LNCaP clone FGC (cell line): Measurements from ENCODE around the gene IL25.

Experiments used
- DNase-seq: peaks from one replicate; pipeline ENCODE4 v3.0.0-alpha.2; 2011; ENCODE audit warnings: low read depth
- H3K4me3 ChIP-seq: 2 replicates; pipeline ENCODE4 v1.5.1; 2011; ENCODE audit warnings: mild to moderate bottlenecking, low read depth, low read length, control low read depth
- TF ChIP-seq, protein P1 (sequence below): IDR thresholded peaks from 2 replicates; pipeline ENCODE4 v1.5.1; 2012; ENCODE audit warnings: mild to moderate bottlenecking; ENCODE audit not compliant: control insufficient read depth, insufficient read depth; ENCODE audit errors: extremely low read depth

The IL25 gene

DNA sequence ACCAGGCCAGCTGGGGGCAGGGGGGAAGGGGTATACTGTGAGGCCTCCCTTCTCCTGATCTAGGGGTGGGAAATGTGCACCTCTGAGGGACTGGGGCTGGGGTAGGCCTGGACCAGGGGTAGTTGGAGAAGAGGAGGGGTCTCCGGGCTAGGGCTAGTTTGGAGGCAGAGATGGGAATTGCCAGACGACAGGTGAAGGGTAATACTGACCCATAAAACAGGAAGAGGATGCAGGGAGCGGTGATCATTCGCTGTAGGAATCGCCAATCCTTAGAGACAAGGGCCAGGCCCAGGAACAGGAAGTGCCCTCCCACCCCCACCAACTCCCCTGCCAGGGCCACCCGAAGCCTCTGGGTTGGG is 24.3 kb upstream of the IL25 start:
- TF ChIP-seq, protein P1, sequence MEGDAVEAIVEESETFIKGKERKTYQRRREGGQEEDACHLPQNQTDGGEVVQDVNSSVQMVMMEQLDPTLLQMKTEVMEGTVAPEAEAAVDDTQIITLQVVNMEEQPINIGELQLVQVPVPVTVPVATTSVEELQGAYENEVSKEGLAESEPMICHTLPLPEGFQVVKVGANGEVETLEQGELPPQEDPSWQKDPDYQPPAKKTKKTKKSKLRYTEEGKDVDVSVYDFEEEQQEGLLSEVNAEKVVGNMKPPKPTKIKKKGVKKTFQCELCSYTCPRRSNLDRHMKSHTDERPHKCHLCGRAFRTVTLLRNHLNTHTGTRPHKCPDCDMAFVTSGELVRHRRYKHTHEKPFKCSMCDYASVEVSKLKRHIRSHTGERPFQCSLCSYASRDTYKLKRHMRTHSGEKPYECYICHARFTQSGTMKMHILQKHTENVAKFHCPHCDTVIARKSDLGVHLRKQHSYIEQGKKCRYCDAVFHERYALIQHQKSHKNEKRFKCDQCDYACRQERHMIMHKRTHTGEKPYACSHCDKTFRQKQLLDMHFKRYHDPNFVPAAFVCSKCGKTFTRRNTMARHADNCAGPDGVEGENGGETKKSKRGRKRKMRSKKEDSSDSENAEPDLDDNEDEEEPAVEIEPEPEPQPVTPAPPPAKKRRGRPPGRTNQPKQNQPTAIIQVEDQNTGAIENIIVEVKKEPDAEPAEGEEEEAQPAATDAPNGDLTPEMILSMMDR = no peak
- DNase-seq = no peak
- no peak overlapping the region for H3K4me3 ChIP-seq

DNA sequence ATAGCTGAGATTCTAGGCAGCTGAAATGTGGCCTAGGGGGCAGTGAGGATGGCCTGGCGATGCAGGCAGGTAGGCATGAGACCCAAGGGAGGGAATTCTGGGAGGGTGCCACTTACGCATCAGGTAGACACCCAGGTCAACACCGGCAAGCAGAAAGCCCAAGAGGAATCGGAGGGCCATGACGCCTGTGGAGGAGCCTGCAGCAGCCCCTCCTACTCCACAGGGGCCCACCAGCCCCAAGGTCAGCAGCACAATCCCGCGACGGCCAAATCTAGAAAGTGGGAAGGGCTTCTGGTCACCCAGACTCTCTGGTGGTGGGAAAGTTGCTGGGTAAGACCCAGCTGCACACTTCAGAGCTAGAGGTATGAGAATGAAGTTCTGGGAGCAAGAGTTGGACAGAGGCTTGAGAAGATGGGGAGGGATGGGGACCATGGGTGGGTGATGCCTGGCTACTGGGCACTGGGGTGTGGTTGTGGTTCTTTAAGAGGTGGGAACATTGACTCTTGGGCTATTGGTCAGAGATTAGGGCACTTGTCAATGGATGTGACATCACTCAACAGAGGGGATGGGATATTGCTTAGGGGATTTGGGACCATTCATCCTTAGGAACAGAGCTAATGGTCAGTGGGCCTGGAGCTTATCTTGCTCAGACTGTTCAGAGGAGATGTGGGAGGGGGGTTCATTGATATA is 23.3 kb upstream of the IL25 start:
- H3K4me3 ChIP-seq = no peak overlapping the region
- TF ChIP-seq, protein P1 = no peak
- DNase-seq = no peak

DNA sequence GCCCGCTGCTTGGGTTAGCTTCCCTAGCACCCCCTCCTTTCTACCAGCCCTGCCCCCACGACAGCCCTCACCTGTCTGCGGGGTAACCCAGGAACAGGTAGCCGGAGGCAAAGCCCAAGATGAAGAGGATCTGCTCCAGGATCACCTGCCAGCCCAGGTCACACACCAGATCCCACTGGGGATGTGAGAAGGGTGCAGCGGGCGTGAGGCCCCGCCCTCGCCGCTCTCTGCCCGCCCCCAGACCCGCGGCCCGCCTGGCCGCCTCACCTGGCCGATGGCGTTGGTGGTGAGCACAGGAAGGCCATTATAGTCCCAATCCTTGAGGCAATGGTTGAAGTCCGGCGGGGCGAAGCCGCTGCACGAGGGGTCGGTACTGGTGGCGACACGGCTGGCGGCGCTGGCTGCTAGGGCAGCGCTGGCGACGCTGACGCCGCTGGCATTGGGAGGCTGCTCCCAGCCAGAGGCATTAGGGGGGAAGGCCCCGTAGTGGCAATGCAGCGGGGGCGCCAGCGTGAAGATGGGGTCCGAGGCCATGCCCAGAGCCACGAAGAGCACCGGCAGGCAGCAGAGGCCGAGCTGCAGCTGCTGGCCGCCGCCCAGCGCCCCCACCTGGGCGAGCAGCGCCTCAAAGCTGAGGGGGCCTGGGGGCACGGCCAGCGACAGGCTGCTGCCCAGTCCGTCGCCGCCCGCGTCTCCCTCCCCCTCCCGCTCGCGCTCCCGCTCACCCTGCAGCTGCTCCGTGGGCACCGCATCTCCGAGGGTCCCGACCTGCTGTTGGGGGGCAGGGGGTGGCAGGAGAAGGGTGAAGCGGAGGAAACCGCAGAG is 20.7 kb upstream of the IL25 start:
- H3K4me3 ChIP-seq = peak overlapping the region; percentile 71
- DNase-seq = no peak
- TF ChIP-seq, protein P1 = peak; percentile 13; the same call in 1 of the 2 replicates

DNA sequence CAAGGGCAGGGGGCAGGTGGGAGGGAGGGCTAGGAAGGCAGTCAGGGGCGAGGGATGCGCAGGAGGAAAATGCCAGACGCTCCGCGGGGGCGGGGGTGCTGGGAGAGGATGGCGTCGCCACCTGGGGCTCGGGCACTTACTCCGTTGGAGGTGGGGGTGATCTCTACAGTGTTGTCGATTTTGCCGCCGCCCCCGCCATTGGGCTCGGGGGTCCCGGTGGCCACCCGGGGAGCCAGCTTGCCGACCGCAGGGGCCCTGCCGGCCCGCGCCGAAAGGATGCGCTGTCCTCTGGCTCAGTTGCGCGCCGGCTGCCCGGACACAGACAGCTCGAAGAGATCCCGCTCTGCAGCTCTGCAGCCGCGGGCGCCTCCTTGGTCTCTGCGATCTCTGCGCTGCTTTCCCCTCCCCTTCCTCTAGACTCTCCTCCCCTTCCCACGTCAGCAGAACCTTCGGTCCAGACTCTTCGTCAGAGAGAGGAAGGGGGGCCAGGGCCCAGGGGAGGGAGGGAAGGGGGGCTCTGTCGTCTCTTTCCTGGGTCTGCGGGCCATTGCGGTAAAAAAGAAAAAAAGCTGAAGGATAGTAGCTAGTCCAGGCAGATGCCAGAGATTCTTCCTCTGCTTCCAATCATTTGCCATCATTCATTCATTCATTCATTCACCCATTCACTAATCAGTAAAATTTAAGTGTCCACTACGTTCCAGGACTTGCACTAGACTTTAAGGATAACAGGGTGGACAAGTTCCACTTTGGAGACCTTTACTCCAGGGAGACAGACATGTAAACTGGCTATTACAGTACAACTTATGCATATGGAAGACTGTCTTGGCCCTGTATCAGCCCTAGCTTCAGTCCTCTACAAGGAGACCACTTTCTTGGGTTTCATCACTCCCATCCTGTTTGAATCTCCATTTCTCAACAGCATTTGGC is 19.8 kb upstream of the IL25 start, which contains the start of gene SLC22A17:
Gene SLC22A17 (minus strand): TSS at position 382 of the 927 bp plus-strand sequence.
- H3K4me3 ChIP-seq = peak within 1 kb of the TSS; percentile 71
- TF ChIP-seq, protein P1 = no peak; the same call in 1 of the 2 replicates
- peak; percentile 55 for DNase-seq

DNA sequence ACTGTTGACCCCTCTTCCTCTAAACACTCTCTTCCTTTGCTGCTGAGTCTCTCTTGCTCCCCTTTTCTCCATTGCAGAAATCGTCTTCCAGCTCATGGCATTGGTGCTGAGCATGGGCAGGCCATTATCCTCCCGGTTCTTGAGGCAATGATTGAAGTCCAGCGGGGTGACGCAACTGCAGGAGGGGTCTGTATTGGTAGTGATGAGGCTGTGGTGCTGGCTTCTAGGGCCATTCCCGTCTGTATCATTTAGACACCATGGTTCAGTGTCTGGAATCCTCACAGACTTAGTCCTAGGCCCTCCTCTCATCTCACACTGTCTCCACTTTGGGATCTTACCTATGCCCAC is 19.2 kb upstream of the IL25 start:
- TF ChIP-seq, protein P1 = no peak
- peak overlapping the region; percentile 71 for H3K4me3 ChIP-seq
- DNase-seq = no peak

DNA sequence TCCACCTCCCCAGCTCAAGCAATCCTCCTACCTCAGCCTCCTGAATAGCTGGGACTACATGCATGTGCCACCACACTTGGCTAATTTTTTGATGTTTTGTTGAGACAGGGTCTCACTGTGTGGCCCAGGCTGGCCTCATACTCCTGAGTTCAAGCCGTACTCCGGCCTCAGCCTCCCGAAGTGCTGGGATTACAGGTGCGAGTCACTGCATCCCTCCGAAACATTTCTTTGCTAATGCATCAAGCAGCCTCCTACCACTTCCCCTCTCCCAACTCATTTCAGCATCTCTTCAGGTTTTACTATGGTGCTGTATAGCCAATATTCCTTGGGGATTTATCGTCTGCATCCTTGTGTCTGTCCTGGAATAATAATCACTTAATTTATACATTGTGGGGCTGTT is 17.6 kb upstream of the IL25 start:
- no peak overlapping the region for H3K4me3 ChIP-seq
- TF ChIP-seq, protein P1 = no peak
- no peak for DNase-seq
